HepG2 (cell line): ENCODE results near the gene PCBP4. TPM values are rescaled to one million over a fixed set of nuclear protein-coding genes. Genes with fewer than 3 reads are reported as not detected.

Experiments used
- CC2D1A ChIP-seq: sonication (generic); formaldehyde crosslinking; IDR thresholded peaks from 2 replicates; pipeline ENCODE4 v1.8.1; 2023; ENCODE audit warnings: mild to moderate bottlenecking, missing genetic modification reagents
- CEBPZ ChIP-seq: IDR thresholded peaks from 2 replicates; pipeline ENCODE4 v1.6.1; 2012; ENCODE audit warnings: low read length, improper control_type of control experiment
- CENPBD1 ChIP-seq: sonication (generic); formaldehyde crosslinking; IDR thresholded peaks from 2 replicates; pipeline ENCODE4 v1.8.0; 2022; ENCODE audit warnings: missing genetic modification reagents, low read depth, mild to moderate bottlenecking, borderline replicate concordance
- HOXA5 ChIP-seq: sonication (generic); formaldehyde crosslinking; IDR thresholded peaks from 2 replicates; pipeline ENCODE4 v1.4.0; 2020; ENCODE audit warnings: missing genetic modification reagents
- MNT ChIP-seq: fragments of 450-650 bp; IDR thresholded peaks from 2 replicates; pipeline ENCODE4 v1.6.1; 2016
- RELA ChIP-seq: sonication (generic); formaldehyde crosslinking; IDR thresholded peaks from 2 replicates; pipeline ENCODE4 v1.4.0; 2020; ENCODE audit warnings: missing genetic modification reagents
- RNF2 ChIP-seq: fragments of 450-650 bp; conservative IDR thresholded peaks from 2 replicates; pipeline ENCODE4 v1.6.1; 2016; ENCODE audit warnings: low read depth
- SIX1 ChIP-seq: sonication (generic); formaldehyde crosslinking; IDR thresholded peaks from 2 replicates; pipeline ENCODE4 v1.4.0; 2020; ENCODE audit warnings: missing genetic modification reagents, borderline replicate concordance
- ZBTB20 ChIP-seq: sonication (generic); formaldehyde crosslinking; IDR thresholded peaks from 2 replicates; pipeline ENCODE4 v1.8.1; 2023; ENCODE audit warnings: missing genetic modification reagents, low read depth, mild to moderate bottlenecking, borderline replicate concordance
- ZBTB26 ChIP-seq: IDR thresholded peaks from 2 replicates; pipeline ENCODE4 v1.6.1; 2016; ENCODE audit warnings: missing compliant biosample characterization, missing genetic modification reagents, borderline replicate concordance
- ZBTB7A ChIP-seq: sonication (generic); formaldehyde crosslinking; IDR thresholded peaks from 2 replicates; pipeline ENCODE4 v1.8.0; 2022; ENCODE audit warnings: mild to moderate bottlenecking, missing genetic modification reagents
- ZNF275 ChIP-seq: sonication (generic); formaldehyde crosslinking; IDR thresholded peaks from 2 replicates; pipeline ENCODE4 v1.8.0; 2022; ENCODE audit warnings: missing genetic modification reagents, mild to moderate bottlenecking, inconsistent platforms, borderline replicate concordance
- ZNF280B ChIP-seq: sonication (generic); formaldehyde crosslinking; IDR thresholded peaks from 2 replicates; pipeline ENCODE4 v1.5.0; 2020; ENCODE audit warnings: missing genetic modification reagents, mild to moderate bottlenecking, borderline replicate concordance
- ZNF354B ChIP-seq: sonication (generic); formaldehyde crosslinking; IDR thresholded peaks from 2 replicates; pipeline ENCODE4 v1.8.0; 2022; ENCODE audit warnings: mild to moderate bottlenecking, missing genetic modification reagents
- ZNF512 ChIP-seq: sonication (generic); formaldehyde crosslinking; IDR thresholded peaks from 2 replicates; pipeline ENCODE4 v1.4.0; 2020; ENCODE audit warnings: mild to moderate bottlenecking, missing genetic modification reagents
- ZNF713 ChIP-seq: sonication (generic); formaldehyde crosslinking; IDR thresholded peaks from 2 replicates; pipeline ENCODE4 v1.4.0; 2020; ENCODE audit warnings: mild to moderate bottlenecking, missing genetic modification reagents
- ZNF883 ChIP-seq: sonication (generic); formaldehyde crosslinking; IDR thresholded peaks from 2 replicates; pipeline ENCODE4 v1.5.1; 2020; ENCODE audit warnings: mild to moderate bottlenecking, missing genetic modification reagents; ENCODE audit errors: not compliant biosample characterization
- polyA plus RNA-seq, 8 experiments: library from polyadenylated mRNA; depleted of rRNA in 3 of 8; stranded (reverse) in 7 of 8; unstranded in 1 of 8; fragments of >200 nt; fragmentation: Illumina TruSeq in 4 of 8; extraction: Trizol in 4 of 8; gene quantifications; 2 replicates each; pipeline versions ENCODE4 v1.2.1 to v1.2.3, GENCODE V29; 2011 to 2016; ENCODE audit warnings: low read depth in 4 of 8, missing spikeins in 1 of 8, mixed read lengths in 1 of 8; ENCODE audit not compliant: insufficient read depth in 1 of 8
- total RNA-seq, 5 experiments: library from RNA; depleted of rRNA; stranded (reverse); fragments of >200 nt; fragmentation: Illumina TruSeq; extraction: Trizol; gene quantifications; 2 replicates each; pipeline ENCODE4 v1.2.3, GENCODE V29; 2016; ENCODE audit warnings: low read depth in 1 of 5

PCBP4 gene
- total and polyA plus RNA-seq, 2 of the 13 experiments (the other 11 are each of a cell fraction or from before 2014, with no cell fraction given) = 36.8 to 51.3 TPM

GRCh38 chr3:51967384-51968169 lies at the start of gene PCBP4 (continued):
- no peak for TF ChIP-seq ZBTB26 (CRISPR knock-in tag)
- no peak for TF ChIP-seq ZNF275 (CRISPR knock-in tag)
- no peak for TF ChIP-seq RELA (CRISPR knock-in tag)
- no peak for TF ChIP-seq ZBTB20
- no peak for TF ChIP-seq CENPBD1
- TF ChIP-seq SIX1 (CRISPR knock-in tag) = no peak
- no peak for TF ChIP-seq RNF2
- no peak for TF ChIP-seq CEBPZ
- no peak for TF ChIP-seq HOXA5 (CRISPR knock-in tag)
- no peak for TF ChIP-seq MNT
- no peak for TF ChIP-seq ZNF512 (CRISPR knock-in tag)
- no peak for TF ChIP-seq CC2D1A (CRISPR knock-in tag)
- no peak for TF ChIP-seq ZNF354B (CRISPR knock-in tag)
- TF ChIP-seq ZNF713 (CRISPR knock-in tag) = no peak
- TF ChIP-seq ZNF883 (CRISPR knock-in tag) = no peak
- no peak for TF ChIP-seq ZBTB7A
- TF ChIP-seq ZNF280B (CRISPR knock-in tag) = no peak
